ENCODE results near the gene MDK. TPM values are rescaled to one million over a fixed set of nuclear protein-coding genes. Genes with fewer than 3 reads are reported as not detected.

MDK gene
- total and polyA plus RNA-seq, 8 donors = 5.5 to 151 (median 25.8) TPM

DNA sequence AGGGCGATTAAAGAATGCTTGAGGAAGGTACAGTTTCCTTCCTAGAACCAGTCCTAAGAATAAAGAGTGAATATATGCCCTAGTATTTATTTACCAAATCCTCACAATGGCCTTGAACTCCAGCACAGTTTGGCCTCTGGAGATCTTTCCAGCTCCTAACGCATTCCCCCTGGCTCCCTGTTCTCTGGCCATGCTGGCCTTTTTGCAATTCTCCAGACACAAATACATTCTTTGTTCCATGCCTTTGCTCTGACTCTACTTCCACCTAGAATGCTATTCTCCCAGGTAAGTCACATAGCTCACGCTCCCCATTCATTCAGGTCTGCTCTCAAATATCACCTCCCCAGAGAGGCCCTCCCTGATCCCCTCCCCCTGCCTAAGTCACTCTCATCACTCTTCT, 37.9 kb upstream of the MDK start:
- no peaks in the 10 kb centered on the region for H3K27me3 ChIP-seq
- no peak overlapping the region for H3K4me3 ChIP-seq
- H3K27ac ChIP-seq = no peak overlapping the region
- no peak for TF ChIP-seq POLR2A (IDR thresholded peaks at IDR 0.05)
- TF ChIP-seq, protein P1, sequence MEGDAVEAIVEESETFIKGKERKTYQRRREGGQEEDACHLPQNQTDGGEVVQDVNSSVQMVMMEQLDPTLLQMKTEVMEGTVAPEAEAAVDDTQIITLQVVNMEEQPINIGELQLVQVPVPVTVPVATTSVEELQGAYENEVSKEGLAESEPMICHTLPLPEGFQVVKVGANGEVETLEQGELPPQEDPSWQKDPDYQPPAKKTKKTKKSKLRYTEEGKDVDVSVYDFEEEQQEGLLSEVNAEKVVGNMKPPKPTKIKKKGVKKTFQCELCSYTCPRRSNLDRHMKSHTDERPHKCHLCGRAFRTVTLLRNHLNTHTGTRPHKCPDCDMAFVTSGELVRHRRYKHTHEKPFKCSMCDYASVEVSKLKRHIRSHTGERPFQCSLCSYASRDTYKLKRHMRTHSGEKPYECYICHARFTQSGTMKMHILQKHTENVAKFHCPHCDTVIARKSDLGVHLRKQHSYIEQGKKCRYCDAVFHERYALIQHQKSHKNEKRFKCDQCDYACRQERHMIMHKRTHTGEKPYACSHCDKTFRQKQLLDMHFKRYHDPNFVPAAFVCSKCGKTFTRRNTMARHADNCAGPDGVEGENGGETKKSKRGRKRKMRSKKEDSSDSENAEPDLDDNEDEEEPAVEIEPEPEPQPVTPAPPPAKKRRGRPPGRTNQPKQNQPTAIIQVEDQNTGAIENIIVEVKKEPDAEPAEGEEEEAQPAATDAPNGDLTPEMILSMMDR (IDR thresholded peaks at IDR 0.05) = no peak
- no peak for TF ChIP-seq EP300 (IDR thresholded peaks at IDR 0.05)
- TF ChIP-seq POLR2AphosphoS5 (IDR thresholded peaks at IDR 0.05) = no peak
- no peaks in the 10 kb centered on the region for H3K9me3 ChIP-seq
- WGBS, 5 donors = 58 to 81% (median 65%) methylated on average over 3 of the region's 3 CpGs
- no peaks in the 10 kb centered on the region for H3K36me3 ChIP-seq
- no peak for DNase-seq
- H3K4me1 ChIP-seq = peaks cover 22 to 47% (median 38%) of the 10 kb centered on the region in 4 donors
- intact Hi-C loops (cut with DNase I; ENCODE audit: low total_unique reads) = no loop called here

DNA sequence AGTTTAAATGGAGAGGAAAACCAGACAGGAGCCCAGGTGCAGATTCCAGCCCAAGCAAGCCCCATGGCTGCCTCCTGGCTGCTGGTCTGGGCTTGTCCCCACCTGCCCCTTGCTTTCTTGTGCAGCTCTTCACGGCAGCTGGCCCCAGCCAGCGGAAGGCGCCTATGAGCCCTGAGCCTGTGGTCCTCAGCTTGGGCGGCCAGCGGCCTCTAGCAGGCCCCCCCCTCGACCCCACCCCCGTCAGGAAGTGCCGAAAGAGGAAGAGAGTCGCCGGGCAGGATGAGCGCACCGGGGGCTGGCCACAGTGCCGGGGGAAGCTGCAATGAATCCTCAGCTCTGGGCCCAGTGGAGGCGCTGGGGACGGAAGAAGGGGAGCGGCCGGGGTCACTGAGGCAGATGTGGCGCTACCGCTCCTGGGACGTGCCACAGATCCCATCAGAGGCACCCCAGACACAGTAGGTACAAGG, 36.3 kb upstream of the MDK start:
- no peaks in the 10 kb centered on the region for H3K27me3 ChIP-seq
- H3K27ac ChIP-seq = peak overlapping the region in 4 of 5 donors; percentile 43 to 90 (median 76)
- H3K4me1 ChIP-seq = peaks cover 20 to 48% (median 42%) of the 10 kb centered on the region in 4 donors
- 55 to 74% (median 65%) methylated on average over 8 to 20 of the region's 20 CpGs for WGBS, 5 donors
- no peaks in the 10 kb centered on the region for H3K36me3 ChIP-seq
- peak in 1 of 2 donors; percentile 64 for DNase-seq
- intact Hi-C loops (cut with DNase I; ENCODE audit: low total_unique reads) = no loop called here
- no peaks in the 10 kb centered on the region for H3K9me3 ChIP-seq
- peak overlapping the region; percentile 18 to 93 (median 54) for H3K4me3 ChIP-seq
- TF ChIP-seq, protein P1 (IDR thresholded peaks at IDR 0.05) = no peak
- TF ChIP-seq POLR2AphosphoS5 (IDR thresholded peaks at IDR 0.05) = no peak
- no peak for TF ChIP-seq POLR2A (IDR thresholded peaks at IDR 0.05)
- TF ChIP-seq EP300 (IDR thresholded peaks at IDR 0.05) = no peak

DNA sequence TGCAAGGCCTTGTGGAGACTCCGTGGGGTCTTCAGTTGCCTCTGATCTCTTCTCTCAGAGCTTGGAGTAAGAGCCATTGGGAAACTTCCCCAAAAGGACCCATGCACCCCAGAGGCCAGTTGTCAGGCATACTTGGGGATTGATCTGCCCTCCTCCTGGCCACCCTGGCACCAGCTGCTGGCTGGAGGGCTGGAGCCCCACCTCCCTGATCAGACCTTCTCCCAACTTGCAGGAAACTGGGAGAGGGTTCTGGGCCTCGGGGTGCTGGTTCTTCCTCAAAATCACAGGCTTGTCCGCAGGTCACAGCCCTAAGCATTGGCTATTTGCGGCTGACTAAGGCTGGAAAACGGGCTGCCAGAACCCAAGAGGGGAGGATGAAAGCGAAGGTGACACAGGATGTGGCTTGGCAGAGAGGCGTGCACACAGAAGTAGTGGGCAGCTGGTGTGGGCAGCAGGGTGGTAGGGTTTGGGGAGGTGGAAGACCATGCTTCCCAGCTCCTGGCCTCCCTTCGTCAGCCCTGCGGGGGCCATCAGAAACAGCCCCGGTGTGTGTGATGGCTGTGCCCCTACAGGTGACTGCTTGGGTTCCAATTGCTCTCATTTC, 35.5 kb upstream of the MDK start:
- Histone ChIP-seq H3K4me3 (peak overlapping the region; percentile 18 to 93 (median 54)), H3K9me3 (no peaks in the 10 kb centered on the region), H3K4me1 (peaks cover 21 to 56% (median 50%) of the 10 kb centered on the region in 4 donors), H3K27me3 (no peaks in the 10 kb centered on the region), H3K36me3 (no peaks in the 10 kb centered on the region), H3K27ac (peak overlapping the region in 4 of 5 donors; percentile 43 to 90 (median 76))
- whole genome bisulfite sequencing, 5 donors = 65 to 79% (median 74%) methylated on average over 10 of the region's 10 CpGs
- DNase-seq = no peak
- intact Hi-C loops (cut with DNase I; ENCODE audit: low total_unique reads) = no loop called here
- no peak for TF ChIP-seq POLR2A (IDR thresholded peaks at IDR 0.05)
- TF ChIP-seq, protein P1 (IDR thresholded peaks at IDR 0.05) = no peak
- TF ChIP-seq EP300 (IDR thresholded peaks at IDR 0.05) = no peak
- no peak for TF ChIP-seq POLR2AphosphoS5 (IDR thresholded peaks at IDR 0.05)

DNA sequence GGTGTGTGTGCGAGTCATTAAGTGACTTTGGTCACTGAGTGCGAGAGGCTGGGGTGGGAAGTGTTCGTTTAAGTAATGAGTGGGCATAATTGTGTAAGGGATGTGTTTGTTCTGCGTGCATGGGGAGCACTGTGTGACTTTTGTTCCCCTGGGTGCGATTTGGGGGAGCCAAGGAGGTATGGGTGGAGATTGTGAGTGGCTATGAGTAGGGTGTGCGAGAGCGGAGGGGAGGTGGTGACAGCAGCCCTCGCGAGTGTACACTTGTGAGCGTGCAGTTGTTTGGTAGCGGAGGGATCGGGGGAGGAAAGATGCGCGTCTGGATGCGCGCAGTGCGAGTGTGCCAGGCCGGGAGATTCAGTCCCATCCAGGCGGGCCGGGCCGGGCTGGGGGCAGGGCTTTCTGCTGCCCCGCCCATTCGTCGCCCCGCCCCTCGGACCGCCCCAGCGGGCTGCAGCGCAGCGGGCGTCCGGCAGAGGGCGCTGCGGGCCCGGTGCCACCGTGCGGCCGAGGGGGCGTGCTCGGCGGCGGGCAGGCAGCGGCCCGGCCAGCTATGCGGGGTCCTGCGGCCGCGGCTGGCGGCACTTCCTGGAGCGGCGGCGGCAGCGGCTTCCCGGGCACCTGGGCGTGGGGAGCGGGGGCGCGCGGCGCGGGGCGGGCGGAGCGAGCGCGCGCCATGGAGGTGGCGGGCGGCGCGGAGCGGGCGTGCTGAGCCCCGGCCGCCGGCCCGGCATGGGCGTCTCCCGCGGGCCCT, 34.4 kb upstream of the MDK start, which contains the start of gene DGKZ:
TSS of gene DGKZ (plus strand) at position 578 of the 751 bp plus-strand sequence. CDS start 197 bp downstream, outside the sequence.
- Histone ChIP-seq H3K36me3 (no peaks in the 10 kb centered on the region), H3K4me3 (peak within 1 kb of the TSS; percentile 69 to 93 (median 82)), H3K9me3 (no peaks in the 10 kb centered on the region), H3K4me1 (peaks cover 31 to 63% (median 59%) of the 10 kb centered on the region in 4 donors), H3K27ac (peak within 1 kb of the TSS; percentile 76 to 90 (median 84)), H3K27me3 (no peaks in the 10 kb centered on the region)
- TF ChIP-seq POLR2A (IDR thresholded peaks at IDR 0.05) (no peak), POLR2AphosphoS5 (IDR thresholded peaks at IDR 0.05) (peak in 2 of 3 donors; percentile 12 to 48)
- TF ChIP-seq, protein P1 (IDR thresholded peaks at IDR 0.05) = peak in 5 of 7 experiments; percentile 11 to 99 (median 63)
- intact Hi-C loops (cut with DNase I; ENCODE audit: low total_unique reads) = no loop called here
- WGBS, 5 donors = 8 to 16% (median 12%) methylated on average over 21 to 80 of the region's 80 CpGs
- peak; percentile 92 to 96 for DNase-seq

Data from stomach (tissue), 9 donors.